ENCODE results near the gene STK36.

The STK36 gene

DNA sequence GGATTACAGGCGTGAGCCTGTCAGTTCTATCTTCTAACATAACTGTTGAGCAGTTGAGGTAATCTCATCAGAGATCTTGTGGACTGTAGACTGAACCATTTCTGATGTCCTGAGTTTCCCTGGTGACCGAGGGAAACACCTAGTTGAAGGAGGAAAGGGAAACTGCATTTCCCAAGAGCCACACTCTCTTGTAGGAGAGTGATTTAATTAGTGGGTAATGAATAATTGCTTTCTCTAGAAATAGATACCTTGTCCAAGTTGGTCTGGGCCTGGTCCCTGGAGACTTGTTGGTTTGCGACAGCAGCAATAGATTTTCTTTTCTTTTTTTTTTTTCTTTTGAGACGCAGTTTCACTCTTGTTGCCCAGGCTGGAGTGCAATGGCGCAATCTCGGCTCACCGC, 46.2 kb downstream of the STK36 start:
- DNase-seq (ENCODE audit: insufficient read length, low spot score) (no peak), FAIRE-seq (no peak)

DNA sequence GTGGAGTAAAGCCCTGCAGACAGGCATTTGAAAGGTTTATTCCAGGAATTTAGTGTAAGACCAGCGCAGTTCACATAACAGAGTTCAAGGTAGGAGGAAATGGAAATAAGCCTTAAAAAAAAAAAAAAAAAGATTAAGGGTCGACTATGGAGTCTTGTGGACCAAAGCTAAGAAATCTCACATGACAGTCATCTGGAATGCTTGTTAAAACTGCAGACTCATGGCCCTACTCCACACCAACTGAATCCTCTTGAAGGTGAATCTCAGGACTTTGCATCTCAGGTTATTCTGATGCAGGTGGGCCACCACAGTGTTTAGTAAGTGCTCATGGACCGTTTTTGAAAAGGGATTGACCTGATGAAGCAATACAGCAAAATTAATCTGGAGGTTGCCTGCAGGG, 47.6 kb downstream of the STK36 start:
- no peak for DNase-seq (ENCODE audit: insufficient read length, low spot score)
- no peak for FAIRE-seq

DNA sequence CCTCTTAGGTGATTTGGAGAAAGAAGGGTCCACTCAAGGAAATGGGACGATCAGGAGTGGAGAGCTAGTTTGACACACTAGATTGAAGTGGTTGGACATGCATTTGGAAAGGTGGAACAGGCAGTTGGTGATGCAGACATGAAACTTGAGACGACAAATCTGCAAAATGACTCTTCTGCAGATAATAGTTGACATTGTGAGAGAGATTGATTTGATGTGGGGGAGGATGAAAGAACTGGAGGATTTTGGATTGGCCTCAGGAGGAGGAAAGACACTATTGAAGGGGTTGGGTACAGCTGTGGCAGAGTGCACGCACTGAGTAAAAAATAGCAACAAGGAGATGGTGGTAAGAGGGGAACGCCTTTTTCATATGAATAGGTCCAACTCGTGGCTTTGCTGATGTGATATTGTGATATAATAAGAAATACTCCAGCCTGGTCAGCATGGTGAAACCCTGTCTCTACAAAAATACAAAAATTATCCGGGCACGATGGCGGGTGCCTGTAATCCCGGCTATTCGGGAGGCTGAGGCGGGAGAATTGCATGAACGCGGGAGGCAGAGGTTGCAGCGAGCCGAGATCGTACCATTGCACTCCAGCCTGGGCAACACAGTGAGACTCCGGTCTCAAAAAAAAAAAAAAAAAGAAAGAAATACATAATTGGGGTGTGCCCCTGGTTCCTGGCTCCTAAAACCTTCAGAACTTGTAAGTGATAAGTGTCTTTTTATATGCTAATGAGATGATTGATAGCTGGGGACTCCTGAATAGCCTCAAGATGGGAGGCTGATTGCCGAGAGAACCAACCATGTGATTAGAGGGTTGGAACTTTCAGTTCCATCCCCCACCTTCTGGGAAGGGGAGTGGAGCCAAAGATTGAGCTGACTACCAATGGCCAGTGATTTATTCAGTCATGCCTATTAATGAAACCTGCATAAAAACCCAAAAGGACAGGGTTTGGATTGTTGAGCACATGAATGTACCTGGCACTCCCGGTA, 48.5 kb downstream of the STK36 start:
- DNase-seq (ENCODE audit: insufficient read length, low spot score) = no peak
- no peak for FAIRE-seq

DNA sequence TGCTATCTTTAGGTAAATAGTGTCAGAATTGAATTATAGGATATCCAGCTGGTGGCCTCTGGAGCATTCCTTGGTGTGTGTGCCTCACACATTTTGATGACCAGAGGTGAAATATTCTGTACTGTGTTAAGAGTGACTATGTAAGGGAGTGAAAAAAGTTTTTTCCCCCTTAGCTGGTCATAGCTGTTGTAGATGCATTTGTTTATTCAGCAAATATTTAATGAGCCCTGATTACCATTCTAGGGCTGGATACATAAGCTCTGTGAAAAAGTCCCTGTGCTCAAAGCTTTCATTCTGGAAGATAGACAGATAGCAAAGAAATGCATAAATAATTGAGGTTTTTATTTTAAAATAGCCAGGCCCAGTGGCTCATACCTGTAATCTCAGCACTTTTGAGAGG, 49.6 kb downstream of the STK36 start:
- no peak for FAIRE-seq
- no peak for DNase-seq (ENCODE audit: insufficient read length, low spot score)

DNA sequence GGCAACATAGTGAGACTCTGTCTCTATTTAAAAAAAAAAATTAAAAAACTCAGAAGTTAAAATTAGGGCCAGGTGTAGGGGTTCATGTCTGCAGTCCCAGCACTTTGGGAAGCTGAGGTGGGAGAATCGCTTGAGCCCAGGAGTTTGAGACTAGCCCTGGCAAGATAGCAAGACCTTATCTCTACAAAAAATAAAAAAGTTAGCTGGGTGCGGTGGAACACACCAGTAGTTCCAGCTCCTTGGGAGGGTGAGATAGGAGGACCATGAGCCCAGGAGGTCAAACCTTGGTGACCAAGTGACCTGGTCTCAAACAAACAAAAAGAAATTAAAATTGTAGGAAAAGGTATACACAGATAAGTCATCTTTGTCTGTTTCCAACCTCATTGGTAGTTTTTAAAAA, 50.0 kb downstream of the STK36 start:
- FAIRE-seq = no peak
- no peak for DNase-seq (ENCODE audit: insufficient read length, low spot score)

DNA sequence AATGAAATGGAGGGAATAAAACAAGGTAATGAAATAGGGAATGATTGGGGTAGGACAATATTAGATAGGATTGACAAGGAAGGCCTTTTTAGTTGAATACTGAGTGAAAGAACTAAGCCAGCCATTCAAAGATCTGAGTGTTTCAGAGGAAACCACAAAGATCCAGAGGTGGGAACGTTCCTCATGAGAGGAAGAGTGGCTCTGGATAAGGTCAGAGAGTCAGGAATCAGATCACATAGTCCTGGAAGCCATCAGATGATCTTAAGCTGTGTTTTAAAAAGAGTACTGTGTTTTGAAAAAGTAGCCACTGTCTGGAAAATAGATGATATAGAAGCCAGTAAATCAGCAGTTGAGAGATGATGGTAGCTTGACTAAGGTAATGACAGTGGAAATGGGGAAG, 50.5 kb downstream of the STK36 start:
- DNase-seq (ENCODE audit: insufficient read length, low spot score) = no peak
- FAIRE-seq = no peak

DNA sequence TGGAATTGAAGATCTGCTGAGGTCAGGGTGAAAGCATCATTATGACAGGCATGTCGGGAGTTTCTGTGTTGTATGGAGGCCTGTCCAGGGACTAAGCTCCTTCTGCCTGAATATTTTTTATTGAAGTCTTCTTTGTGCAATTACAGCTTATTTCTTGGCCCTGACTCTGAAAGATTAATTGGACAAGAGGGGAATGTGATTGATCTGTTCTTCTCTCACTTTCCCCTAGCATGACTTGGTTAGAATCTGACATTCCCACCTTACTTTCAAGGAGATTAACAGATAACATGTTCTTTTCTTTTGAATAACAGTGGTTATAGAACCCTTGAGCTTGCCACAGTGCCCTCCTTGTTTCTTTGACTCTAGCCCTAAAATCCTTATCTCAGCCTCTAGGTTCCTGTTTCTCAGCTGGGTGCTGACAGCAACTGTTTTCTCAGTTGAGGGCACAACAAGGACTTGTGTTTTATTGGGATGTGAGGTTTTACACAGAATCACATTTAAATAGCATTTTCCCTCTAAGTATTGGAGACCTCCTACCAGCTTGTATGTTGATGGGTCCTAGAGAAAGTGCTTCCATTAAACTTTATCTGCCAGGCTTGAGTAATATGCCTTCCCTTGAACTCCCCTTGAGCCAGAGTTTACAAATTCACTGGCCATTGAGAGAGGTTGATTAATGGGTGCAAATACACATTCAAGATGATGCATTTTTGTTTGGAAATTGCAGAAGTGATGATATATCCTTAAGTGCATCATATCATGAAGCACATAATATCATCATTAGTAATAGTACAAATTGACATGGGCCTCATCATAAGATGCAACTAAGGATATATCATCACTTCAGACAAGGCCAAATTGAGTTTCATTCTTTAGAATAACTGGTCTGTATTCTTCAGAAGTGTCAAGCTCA, 51.2 kb downstream of the STK36 start:
- no peak for DNase-seq (ENCODE audit: insufficient read length, low spot score)
- FAIRE-seq = no peak

DNA sequence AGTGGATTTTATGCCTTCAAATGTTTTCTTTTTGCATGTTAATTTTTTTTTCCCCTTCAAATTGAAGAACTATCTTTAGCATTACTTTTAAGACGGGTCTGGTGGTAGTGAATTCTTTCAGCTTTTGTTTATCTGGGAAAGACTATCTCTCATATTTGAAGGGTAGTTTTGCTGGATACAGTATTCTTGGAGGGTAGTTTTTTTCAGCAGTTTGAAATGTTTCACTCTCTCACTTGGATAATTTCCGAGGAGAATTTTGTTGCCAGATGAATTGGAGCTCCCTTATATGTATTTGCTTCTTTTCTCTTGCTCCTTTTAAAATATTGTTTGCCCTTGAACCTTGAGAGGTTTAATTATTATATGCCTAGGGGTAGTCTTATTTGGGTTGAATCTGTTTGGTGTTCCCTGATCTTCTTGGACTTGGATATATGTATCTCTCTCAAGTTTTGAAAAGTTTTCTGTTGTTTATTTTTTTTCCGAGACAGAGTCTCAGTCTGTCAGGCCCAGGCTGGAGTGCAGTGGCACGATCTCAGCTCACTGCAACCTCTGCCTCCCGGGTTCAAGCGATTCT, 54.2 kb downstream of the STK36 start:
- DNase-seq (ENCODE audit: insufficient read length, low spot score) = no peak
- no peak for FAIRE-seq

DNA sequence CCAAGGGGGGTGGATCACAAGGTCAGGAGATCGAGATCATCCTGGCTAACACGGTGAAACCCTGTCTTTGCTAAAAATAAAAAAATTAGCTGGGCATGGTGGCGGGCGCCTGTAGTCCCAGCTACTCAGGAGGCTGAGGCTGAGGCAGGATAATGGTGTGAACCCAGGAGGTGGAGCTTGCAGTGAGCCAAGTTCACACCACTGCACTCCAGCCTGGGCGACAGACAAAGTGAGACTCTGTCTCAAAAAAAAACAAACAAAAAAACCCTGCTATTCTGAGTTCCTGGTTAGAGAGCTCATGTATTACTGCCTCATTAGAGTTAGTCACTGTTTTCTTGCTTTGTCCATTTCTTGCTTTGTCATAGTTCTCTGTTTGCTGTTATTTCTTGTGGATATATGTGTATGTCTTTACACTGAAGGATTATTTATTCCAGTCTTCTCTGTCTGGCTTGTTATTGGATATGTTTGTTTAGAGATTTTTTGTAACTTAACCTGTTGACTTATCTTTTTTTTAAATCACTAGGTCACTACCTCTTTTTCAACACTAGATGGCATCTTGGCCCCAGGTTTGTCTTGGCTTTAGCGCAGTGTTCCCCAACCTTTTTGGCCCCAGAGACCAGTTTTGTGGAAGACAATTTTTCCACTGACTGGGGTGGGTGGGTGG, 55.7 kb downstream of the STK36 start:
- DNase-seq (ENCODE audit: insufficient read length, low spot score) (no peak), FAIRE-seq (no peak)

DNA sequence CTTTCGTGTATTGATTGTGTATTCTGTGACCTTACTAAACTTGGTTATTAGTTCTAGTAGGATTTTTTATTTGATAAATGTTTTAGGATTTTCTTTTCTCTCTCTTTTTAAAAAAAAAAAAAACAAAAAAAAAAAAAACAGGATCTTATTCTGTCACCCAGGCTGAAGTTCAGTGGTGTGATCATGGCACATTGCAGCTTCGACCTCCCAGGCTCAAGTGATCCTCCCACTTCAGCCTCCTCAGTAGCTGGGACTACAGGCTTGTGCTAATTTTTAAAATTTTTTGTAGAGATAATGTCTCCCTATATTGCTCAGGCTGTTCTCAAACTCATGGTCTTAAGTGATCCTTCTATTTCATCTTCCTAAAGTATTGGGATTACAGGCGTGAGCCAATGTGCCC, 57.8 kb downstream of the STK36 start:
- DNase-seq (ENCODE audit: insufficient read length, low spot score) = no peak
- FAIRE-seq = no peak

DNA sequence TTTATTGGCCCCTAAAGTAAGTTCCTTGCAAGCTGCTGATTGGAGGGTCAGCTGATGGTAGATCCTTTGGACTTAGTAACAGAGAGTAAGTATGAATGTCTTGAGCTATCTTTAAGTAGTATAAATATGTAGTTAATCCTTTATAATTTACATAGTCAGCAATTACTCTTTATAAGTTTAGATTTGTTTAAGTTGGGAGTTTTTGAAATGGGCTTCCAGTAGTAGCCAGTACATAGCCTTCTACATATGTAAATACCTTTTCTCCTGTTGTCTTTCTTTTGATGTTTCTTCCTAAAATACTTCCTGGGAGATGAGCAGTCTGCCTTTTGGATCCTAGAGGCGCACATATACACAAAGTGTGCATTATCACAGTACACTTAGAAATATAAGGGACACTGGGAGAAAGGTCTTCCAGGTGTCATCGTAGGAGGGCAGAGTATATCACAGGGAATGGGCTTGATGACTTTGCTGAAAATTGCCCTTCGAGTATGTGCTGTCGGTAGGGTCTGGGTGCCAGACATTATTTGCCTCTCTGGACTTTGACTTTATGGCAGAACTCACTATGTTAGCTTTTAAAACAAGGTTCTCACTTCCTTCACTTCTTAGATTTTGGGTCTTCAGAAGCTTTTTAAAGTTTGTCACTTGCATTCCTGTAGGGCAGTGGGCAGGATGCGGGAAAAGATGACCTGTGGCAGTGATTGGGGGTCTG, 60.3 kb downstream of the STK36 start:
- DNase-seq (ENCODE audit: insufficient read length, low spot score) = no peak
- FAIRE-seq = no peak

DNA sequence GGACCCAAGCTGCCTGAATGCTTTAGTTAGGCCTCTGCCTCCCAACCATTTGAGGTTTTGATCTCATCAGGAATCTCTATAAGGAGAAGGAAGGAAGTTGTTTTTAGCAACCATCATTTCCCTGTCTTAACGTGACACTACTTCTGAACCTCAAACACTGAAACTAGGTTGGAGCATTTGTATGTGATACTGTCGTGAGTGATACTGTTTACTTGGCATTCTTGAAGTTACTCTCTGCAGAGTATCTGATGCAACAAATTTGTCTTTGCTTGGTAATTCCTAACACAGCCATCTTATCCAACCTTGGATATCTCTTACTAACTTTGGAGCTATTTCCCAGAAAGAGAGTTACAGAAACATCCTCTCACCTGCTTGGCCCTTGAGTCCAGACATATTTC, 60.9 kb downstream of the STK36 start:
- no peak for DNase-seq (ENCODE audit: insufficient read length, low spot score)
- no peak for FAIRE-seq

DNA sequence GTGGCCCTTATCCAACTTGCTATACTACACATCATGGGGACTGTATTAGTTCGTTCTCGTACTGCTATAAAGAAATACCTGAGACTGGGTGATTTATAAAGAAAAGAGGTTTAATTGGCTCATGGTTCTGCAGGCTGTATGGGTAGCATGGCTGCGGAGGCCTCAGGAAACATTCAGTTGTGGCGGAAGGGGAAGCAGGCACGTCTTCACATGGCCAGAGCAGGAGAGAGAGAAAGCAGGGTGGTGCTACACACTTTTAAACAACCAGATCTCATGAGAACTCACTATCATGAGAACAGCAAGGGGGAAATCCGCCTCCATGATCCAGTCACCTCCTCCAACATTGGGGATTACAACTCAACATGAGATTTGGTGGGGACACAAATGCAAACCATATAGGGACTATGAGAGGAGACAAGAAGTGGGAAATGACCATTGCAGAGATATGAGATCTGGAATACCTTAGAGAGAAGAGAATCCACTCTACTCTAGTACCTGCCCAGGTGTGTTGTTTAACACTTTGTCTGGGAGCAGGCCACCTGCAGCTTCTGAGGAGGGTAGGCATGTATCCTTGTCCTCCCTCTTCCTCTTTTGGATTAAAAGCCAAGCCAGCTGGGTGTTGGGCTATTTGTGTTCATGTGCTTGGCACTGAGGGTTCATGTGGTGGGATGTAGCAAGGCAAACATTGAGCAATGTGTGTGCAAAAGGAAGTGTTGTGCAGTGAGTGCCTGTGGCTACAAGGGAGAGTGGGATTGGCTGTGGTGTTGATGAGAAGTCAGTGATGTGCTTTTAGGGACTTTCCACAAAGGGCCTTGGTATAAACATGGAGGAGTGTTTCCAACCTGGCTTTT, 61.5 kb downstream of the STK36 start:
- DNase-seq (ENCODE audit: insufficient read length, low spot score) = no peak
- no peak for FAIRE-seq

DNA sequence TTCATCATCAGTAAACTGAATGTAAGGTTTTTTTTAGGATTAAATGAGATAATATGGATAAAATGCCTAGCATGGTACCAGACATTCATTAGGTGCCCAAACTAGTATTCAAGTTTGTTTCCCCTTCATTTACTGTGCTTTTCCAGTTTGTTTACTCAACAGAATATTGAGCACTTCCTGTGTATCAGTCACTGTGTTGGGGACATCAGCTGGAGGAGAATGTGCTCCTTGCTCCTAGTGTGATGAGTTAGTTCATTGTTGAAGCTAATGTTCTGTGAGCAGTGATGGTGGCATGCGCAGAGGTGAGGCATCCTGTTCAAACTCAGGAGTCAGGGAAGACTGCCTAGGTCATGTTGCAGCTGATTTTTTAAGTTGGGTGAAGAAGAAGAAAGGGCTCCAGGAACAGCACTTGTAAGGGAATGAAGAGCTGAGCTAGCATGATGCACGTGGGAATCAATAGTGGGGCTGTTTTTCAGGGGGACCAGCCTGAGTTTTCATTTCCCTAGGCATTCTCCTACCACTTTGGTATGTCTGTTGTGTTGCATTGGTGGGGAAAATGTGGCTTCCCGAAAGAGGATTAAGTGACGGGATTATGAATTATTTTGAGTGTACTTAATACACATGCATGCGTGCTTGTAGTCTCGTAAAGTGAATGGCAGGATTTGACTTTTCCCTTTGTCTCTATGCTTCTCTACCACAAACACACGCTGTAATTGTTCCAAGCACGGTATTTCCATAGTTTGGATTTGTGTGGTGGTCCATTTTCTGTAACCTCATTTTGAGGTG, 62.5 kb downstream of the STK36 start:
- no peak for DNase-seq (ENCODE audit: insufficient read length, low spot score)
- FAIRE-seq = no peak

DNA sequence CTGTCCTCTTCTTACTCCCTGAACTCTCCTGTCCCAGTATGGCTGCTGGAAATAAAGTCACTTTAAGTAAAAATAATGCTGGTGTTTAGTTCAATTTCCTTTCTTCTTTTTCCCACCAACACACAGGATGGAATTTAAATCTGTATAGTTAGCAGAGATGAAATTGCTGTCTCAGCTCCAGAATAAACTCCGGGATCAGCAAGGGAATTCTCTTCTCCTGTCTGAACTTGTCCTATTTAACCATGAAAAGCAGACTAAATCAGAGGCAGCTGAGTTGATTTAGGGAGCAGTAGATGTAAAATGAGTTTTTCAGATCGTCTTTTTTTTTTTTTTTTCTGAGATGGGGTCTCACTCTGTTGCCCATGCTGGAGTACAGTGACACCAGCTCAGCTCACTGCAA, 64.6 kb downstream of the STK36 start:
- FAIRE-seq = no peak
- no peak for DNase-seq (ENCODE audit: insufficient read length, low spot score)

DNA sequence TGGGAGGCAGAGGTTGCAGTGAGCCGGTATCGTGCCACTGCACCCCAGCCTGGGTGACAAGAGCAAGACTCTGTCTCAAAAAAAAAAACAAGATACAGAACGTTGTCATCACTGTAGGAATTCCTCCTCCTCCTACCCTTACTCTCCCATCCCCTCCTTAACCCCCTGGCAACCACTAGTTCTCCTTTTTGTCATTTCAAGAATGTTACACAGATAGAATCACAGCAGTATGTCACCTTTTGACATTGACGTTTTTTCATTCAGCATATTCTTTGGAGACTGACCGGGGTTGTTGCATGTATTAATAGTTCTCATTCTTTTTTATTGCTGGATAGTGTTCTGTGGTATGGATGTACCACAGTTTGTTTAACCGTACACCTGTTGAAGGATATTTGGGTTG, 71.2 kb downstream of the STK36 start:
- FAIRE-seq = peak; percentile 31

DNA sequence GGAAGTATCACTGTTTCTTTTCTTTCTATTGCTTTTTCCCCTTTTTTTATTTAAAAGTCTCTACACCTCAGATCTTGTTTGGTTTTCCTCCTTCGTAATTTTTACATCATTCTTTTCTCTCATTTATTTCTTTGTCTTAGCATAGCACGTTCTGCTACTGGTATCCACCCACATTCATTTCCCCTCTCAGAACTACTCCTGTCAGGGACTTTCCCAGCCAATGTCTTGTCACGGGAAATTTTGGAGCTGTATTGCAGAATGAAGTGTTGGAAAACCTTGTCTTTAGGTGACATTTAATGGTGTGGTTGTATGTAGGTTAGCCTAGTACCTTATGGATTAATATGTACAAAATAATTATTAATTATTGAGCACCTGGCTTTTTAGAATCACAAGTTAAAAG, 72.7 kb downstream of the STK36 start:
- DNase-seq (ENCODE audit: insufficient read length, low spot score) = no peak
- FAIRE-seq = peak; percentile 42

More for the DNA sequence above, 71.2 kb downstream of the STK36 start:
- DNase-seq (ENCODE audit: insufficient read length, low spot score) = no peak

DNA sequence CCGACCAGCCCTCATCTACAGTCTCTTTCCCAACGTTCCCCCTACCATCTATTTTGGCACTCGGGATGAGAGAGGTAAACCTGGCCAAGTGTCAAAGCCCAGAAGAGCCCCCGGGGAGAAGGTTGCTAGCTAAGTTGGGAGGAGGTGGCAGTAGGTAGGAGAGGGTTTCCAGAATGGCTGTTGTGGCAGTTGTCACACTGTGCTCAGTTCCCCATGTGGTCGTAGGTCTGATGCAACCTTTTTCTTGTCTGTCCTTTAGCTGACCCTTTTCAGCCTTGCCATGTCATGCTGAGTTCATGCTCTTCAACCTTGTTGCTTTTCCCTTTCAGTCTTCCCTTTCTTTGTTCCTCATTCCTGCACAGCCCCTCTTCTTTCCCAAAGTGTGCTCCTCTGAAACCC, 73.3 kb downstream of the STK36 start:
- no peak for DNase-seq (ENCODE audit: insufficient read length, low spot score)
- FAIRE-seq = no peak
